Stimulated activated naive CD8-positive, alpha-beta T cell treated with anti-CD3 and anti-CD28 coated beads, Interleukin-15, Interleukin-2, amounts not matched to agents 100 U/mL and 50 U/mL, for 24 hours (primary cell): ENCODE measurements around the gene FARS2.

Source experiments
- ATAC-seq: fragments of 150-1000 bp; cut with Tn5 transposase; one replicate; pipeline ENCODE4 v1.10.0; 2021
- DNase-seq: peaks from one replicate; pipeline ENCODE4 v3.0.0; 2021

Gene FARS2

GRCh38 chr6:5287205-5287965 is 26.1 kb downstream of the FARS2 start:
- DNase-seq (no peak), ATAC-seq (no peak)

GRCh38 chr6:5287966-5288297 is 26.6 kb downstream of the FARS2 start:
- DNase-seq (no peak), ATAC-seq (no peak)

- ATAC-seq = no peak
- DNase-seq = no peak
Measured at GRCh38 chr6:5290097-5290496, 28.8 kb downstream of the FARS2 start.

GRCh38 chr6:5290500-5290899 is 29.2 kb downstream of the FARS2 start:
- no peak for ATAC-seq
- DNase-seq = no peak

- DNase-seq = no peak
- ATAC-seq = no peak
Measured at GRCh38 chr6:5292154-5292553, 30.8 kb downstream of the FARS2 start.

- no peak for DNase-seq
- ATAC-seq = no peak
Measured at GRCh38 chr6:5293692-5294091, 32.4 kb downstream of the FARS2 start.

- DNase-seq (peak; percentile 8), ATAC-seq (peak; percentile 77)
Measured at GRCh38 chr6:5294392-5295211, 33.3 kb downstream of the FARS2 start.

- no peak for DNase-seq
- no peak for ATAC-seq
Measured at GRCh38 chr6:5295623-5296022, 34.3 kb downstream of the FARS2 start.

- no peak for DNase-seq
- ATAC-seq = no peak
Measured at GRCh38 chr6:5300206-5300764, 39.0 kb downstream of the FARS2 start.

- peak; percentile 45 for DNase-seq
- peak; percentile 94 for ATAC-seq
Measured at GRCh38 chr6:5302220-5302946, 41.1 kb downstream of the FARS2 start.

GRCh38 chr6:5302995-5303622 is 41.8 kb downstream of the FARS2 start:
- peak; percentile 39 for DNase-seq
- peak; percentile 49 for ATAC-seq

GRCh38 chr6:5303682-5304081 is 42.4 kb downstream of the FARS2 start:
- no peak for DNase-seq
- ATAC-seq = no peak

- ATAC-seq = no peak
Measured at GRCh38 chr6:5305968-5306626, 44.8 kb downstream of the FARS2 start.

GRCh38 chr6:5307058-5307457 is 45.7 kb downstream of the FARS2 start:
- ATAC-seq (no peak), DNase-seq (no peak)

More at GRCh38 chr6:5305968-5306626, 44.8 kb downstream of the FARS2 start:
- DNase-seq = no peak

GRCh38 chr6:5308066-5308465 is 46.8 kb downstream of the FARS2 start:
- DNase-seq (no peak), ATAC-seq (no peak)

GRCh38 chr6:5314191-5314865 is 53.0 kb downstream of the FARS2 start:
- ATAC-seq = peak; percentile 73

GRCh38 chr6:5315881-5316280 is 54.6 kb downstream of the FARS2 start:
- no peak for ATAC-seq

More at GRCh38 chr6:5314191-5314865, 53.0 kb downstream of the FARS2 start:
- no peak for DNase-seq

GRCh38 chr6:5316951-5317350 is 55.6 kb downstream of the FARS2 start:
- DNase-seq = no peak

More at GRCh38 chr6:5315881-5316280, 54.6 kb downstream of the FARS2 start:
- no peak for DNase-seq

GRCh38 chr6:5318617-5319272 is 57.4 kb downstream of the FARS2 start:
- DNase-seq = no peak
- no peak for ATAC-seq

More at GRCh38 chr6:5316951-5317350, 55.6 kb downstream of the FARS2 start:
- ATAC-seq = no peak

GRCh38 chr6:5323979-5324378 is 62.7 kb downstream of the FARS2 start:
- ATAC-seq = no peak
- DNase-seq = no peak
